ENCODE results near the gene NRROS. TPM values are rescaled to one million over a fixed set of nuclear protein-coding genes. Genes with fewer than 3 reads are reported as not detected.

Gene NRROS
- total RNA-seq, 4 donors from 2014 or later: 2.5 to 3.7 TPM; not detected in 2

GRCh38 chr3:196655496-196655895 is 16.0 kb downstream of the NRROS start:
- DNase-seq: no peak
- Histone ChIP-seq H3K27ac (no peak overlapping the region), H3K4me1 (peaks cover 0 to 13% (median 2%) of the 10 kb centered on the region in 4 donors), H3K4me3 (no peak overlapping the region), H3K36me3 (no peaks in the 10 kb centered on the region), H3K9me3 (no peaks in the 10 kb centered on the region), H3K27me3 (no peaks in the 10 kb centered on the region)
- in situ Hi-C loops (cut with MboI; ENCODE audit: low pct_ligation_motif_present in 1 of 4, low pct_unique_long_range_greater_than_20kb in 1 of 4, low sequenced_read_pairs in 3 of 4): no loop called here
- TF ChIP-seq POLR2AphosphoS5 (IDR thresholded peaks at IDR 0.05) (no peak), CTCF (IDR thresholded peaks at IDR 0.05) (no peak), EP300 (IDR thresholded peaks at IDR 0.05; ENCODE audit: low read depth) (no peak), POLR2A (IDR thresholded peaks at IDR 0.05) (no peak)
- 87 to 94% methylated on average over 7 to 12 of the region's 12 CpGs for WGBS, 2 donors (ENCODE audit: low coverage in 1 of 2)
- intact Hi-C loops (cut with DNase I; ENCODE audit: low total_unique reads): no loop called here

GRCh38 chr3:196656213-196656612 is 16.7 kb downstream of the NRROS start:
- H3K27me3 ChIP-seq: no peaks in the 10 kb centered on the region
- no peak overlapping the region for H3K4me3 ChIP-seq
- no peaks in the 10 kb centered on the region for H3K36me3 ChIP-seq
- intact Hi-C loops (cut with DNase I; ENCODE audit: low total_unique reads): no loop called here
- no peak overlapping the region for H3K27ac ChIP-seq
- in situ Hi-C loops (cut with MboI; ENCODE audit: low pct_ligation_motif_present in 1 of 4, low pct_unique_long_range_greater_than_20kb in 1 of 4, low sequenced_read_pairs in 3 of 4): no loop called here
- H3K9me3 ChIP-seq: no peaks in the 10 kb centered on the region
- TF ChIP-seq EP300 (IDR thresholded peaks at IDR 0.05; ENCODE audit: low read depth): no peak
- TF ChIP-seq POLR2AphosphoS5 (IDR thresholded peaks at IDR 0.05): no peak
- TF ChIP-seq POLR2A (IDR thresholded peaks at IDR 0.05): no peak
- no peak for TF ChIP-seq CTCF (IDR thresholded peaks at IDR 0.05)
- 93 to 100% methylated on average over 1 to 5 of the region's 5 CpGs for WGBS, 2 donors (ENCODE audit: low coverage in 1 of 2)
- H3K4me1 ChIP-seq: peaks cover 0 to 6% (median 0%) of the 10 kb centered on the region in 4 donors
- DNase-seq: no peak

GRCh38 chr3:196659901-196660351 is 20.4 kb downstream of the NRROS start:
- no peak overlapping the region for H3K27ac ChIP-seq
- in situ Hi-C loops (cut with MboI; ENCODE audit: low pct_ligation_motif_present in 1 of 4, low pct_unique_long_range_greater_than_20kb in 1 of 4, low sequenced_read_pairs in 3 of 4): no loop called here
- no peaks in the 10 kb centered on the region for H3K9me3 ChIP-seq
- H3K4me1 ChIP-seq: no peaks in the 10 kb centered on the region
- intact Hi-C loops (cut with DNase I; ENCODE audit: low total_unique reads): no loop called here
- DNase-seq: no peak
- no peak overlapping the region for H3K4me3 ChIP-seq
- H3K27me3 ChIP-seq: no peaks in the 10 kb centered on the region
- no peaks in the 10 kb centered on the region for H3K36me3 ChIP-seq
- 92% methylated on average over 30 of the region's 35 CpGs; no CpG with 5 or more reads in 1 of the 2 donors for WGBS, 2 donors (ENCODE audit: low coverage in 1 of 2)
- TF ChIP-seq POLR2A (IDR thresholded peaks at IDR 0.05) (no peak), EP300 (IDR thresholded peaks at IDR 0.05; ENCODE audit: low read depth) (no peak), POLR2AphosphoS5 (IDR thresholded peaks at IDR 0.05) (no peak), CTCF (IDR thresholded peaks at IDR 0.05) (no peak)

- H3K36me3 ChIP-seq: no peaks in the 10 kb centered on the region
- in situ Hi-C loops (cut with MboI; ENCODE audit: low pct_ligation_motif_present in 1 of 4, low pct_unique_long_range_greater_than_20kb in 1 of 4, low sequenced_read_pairs in 3 of 4): no loop called here
- H3K4me3 ChIP-seq: no peak overlapping the region
- H3K27ac ChIP-seq: no peak overlapping the region
- H3K27me3 ChIP-seq: no peaks in the 10 kb centered on the region
- no peaks in the 10 kb centered on the region for H3K9me3 ChIP-seq
- intact Hi-C loops (cut with DNase I; ENCODE audit: low total_unique reads): no loop called here
- TF ChIP-seq POLR2A (IDR thresholded peaks at IDR 0.05): no peak
- no peak for TF ChIP-seq EP300 (IDR thresholded peaks at IDR 0.05; ENCODE audit: low read depth)
- TF ChIP-seq POLR2AphosphoS5 (IDR thresholded peaks at IDR 0.05): no peak
- TF ChIP-seq CTCF (IDR thresholded peaks at IDR 0.05): no peak
- DNase-seq: no peak
- H3K4me1 ChIP-seq: no peaks in the 10 kb centered on the region
- WGBS, 2 donors (ENCODE audit: low coverage in 1 of 2): 77% methylated on average over 31 of the region's 32 CpGs; no CpG with 5 or more reads in 1 of the 2 donors
Observed at GRCh38 chr3:196660381-196661166, 21.1 kb downstream of the NRROS start.
